ENCODE data around the gene AZU1. TPM values are rescaled to one million over a fixed set of nuclear protein-coding genes. Genes with fewer than 3 reads are reported as not detected.

AZU1 gene
- total RNA-seq, 2 experiments from 2014 or later, result not detected

DNA sequence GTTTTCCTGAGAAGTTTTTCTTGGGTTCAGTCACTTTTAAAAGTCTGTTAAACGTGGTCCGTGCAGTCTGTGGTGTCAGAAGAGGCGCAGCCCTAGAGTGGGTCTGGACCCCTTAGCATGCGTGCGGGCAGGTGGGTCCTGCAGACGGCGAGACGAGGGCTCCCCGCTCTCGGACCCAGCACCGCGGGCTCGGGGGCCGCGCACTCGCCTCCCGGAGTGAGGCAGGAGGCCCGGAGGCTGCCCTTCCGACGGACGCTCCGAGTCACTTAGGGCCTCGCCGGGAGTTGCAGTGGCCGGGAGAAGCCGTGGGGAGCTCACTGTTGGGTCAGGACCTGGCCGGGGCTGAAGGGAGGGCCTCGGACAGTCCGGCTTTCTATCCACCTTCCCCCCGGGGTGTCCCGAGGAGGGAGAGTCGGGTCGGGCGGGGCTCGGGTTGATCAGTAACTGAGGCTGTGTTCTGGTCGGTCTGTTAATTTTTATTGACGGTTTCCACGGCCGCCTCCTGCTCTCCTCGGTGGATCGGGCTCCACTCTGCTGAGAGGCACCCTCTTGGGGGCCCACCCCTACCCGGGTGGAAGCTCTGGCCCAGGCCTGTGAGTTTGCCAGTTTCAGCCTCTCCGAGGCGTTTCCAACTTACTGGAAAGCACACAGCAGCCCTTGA, 29.1 kb upstream of the AZU1 start:
- ATAC-seq (no peak), DNase-seq (no peak)
- peaks cover 50% of the 10 kb centered on the region for H3K36me3 Mint-ChIP-seq (ENCODE audit: low read depth)
- ChIA-PET CTCF (no interaction called here), POLR2A (interaction anchor here (0.6 to 9.6 kb wide), 9 partner anchors 10 to 221 kb away, joined by 3 to 106 read pairs (median 4); partner anchors contain the start of gene RNF126)
- H3K4me3 Mint-ChIP-seq, result peak overlapping the region; percentile 88
- peaks cover 34% of the 10 kb centered on the region for H3K4me1 Mint-ChIP-seq (ENCODE audit: low read depth)
- peak overlapping the region; percentile 86 for H3K27ac Mint-ChIP-seq
- intact Hi-C loops (cut with micrococcal nuclease), result no loop called here
- TF ChIP-seq, protein P1, sequence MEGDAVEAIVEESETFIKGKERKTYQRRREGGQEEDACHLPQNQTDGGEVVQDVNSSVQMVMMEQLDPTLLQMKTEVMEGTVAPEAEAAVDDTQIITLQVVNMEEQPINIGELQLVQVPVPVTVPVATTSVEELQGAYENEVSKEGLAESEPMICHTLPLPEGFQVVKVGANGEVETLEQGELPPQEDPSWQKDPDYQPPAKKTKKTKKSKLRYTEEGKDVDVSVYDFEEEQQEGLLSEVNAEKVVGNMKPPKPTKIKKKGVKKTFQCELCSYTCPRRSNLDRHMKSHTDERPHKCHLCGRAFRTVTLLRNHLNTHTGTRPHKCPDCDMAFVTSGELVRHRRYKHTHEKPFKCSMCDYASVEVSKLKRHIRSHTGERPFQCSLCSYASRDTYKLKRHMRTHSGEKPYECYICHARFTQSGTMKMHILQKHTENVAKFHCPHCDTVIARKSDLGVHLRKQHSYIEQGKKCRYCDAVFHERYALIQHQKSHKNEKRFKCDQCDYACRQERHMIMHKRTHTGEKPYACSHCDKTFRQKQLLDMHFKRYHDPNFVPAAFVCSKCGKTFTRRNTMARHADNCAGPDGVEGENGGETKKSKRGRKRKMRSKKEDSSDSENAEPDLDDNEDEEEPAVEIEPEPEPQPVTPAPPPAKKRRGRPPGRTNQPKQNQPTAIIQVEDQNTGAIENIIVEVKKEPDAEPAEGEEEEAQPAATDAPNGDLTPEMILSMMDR (IDR thresholded peaks at IDR 0.05), result no peak
- H3K9me3 Mint-ChIP-seq, result no peaks in the 10 kb centered on the region
- H3K27me3 Mint-ChIP-seq, result no peaks in the 10 kb centered on the region

DNA sequence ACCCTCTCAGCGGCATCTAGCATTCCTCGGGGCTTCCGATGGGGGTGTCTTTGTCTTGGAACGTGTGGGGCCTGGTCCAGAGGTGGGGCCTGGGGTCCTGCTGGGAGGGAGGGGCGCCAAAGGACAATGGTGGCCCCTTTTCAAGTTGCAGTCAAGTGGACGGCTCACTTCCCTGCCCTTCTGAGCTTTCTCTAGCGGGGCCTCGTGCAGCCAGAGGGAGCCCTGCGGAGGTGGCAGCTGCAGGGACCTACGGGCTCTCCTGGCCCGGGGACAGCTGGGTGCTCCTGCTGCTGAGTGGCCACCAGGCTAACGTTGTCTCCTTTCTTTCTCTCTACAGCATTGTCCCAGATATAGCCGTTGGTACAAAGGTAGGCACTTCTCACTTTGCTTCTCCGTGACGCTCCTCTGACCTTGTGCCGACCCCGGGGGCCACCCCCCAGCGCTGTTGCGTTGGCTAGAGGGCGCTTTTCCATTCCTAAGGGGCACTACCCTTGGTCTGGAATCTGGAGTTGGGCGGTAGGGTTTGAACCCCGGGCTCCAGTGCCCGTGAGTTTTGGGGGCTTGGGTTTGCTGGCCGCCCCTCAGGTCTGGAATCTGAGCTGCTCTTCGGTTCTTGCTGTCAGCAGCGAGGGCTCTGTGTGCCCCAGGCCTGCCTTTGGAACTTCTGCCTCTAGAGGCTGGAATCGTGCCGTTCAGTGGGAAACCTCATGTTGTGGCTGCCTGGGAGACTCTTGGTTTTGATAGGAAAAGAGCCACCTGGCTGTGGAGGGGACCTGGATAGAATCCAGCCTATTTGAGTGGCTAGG, 28.4 kb upstream of the AZU1 start:
- Mint-ChIP-seq H3K4me3 (peak overlapping the region; percentile 88), H3K27ac (peak overlapping the region; percentile 86), H3K9me3 (no peaks in the 10 kb centered on the region), H3K36me3 (ENCODE audit: low read depth) (peaks cover 57% of the 10 kb centered on the region), H3K4me1 (ENCODE audit: low read depth) (peaks cover 37% of the 10 kb centered on the region), H3K27me3 (no peaks in the 10 kb centered on the region)
- DNase-seq, result no peak
- ATAC-seq, result no peak
- intact Hi-C loops (cut with micrococcal nuclease), result no loop called here
- TF ChIP-seq, protein P1 (IDR thresholded peaks at IDR 0.05), result no peak
- POLR2A ChIA-PET, result interaction anchor here (0.7 to 9.6 kb wide), 8 partner anchors 9 to 220 kb away, joined by 3 to 106 read pairs (median 4); partner anchors contain the start of gene RNF126
- CTCF ChIA-PET, result no interaction called here

DNA sequence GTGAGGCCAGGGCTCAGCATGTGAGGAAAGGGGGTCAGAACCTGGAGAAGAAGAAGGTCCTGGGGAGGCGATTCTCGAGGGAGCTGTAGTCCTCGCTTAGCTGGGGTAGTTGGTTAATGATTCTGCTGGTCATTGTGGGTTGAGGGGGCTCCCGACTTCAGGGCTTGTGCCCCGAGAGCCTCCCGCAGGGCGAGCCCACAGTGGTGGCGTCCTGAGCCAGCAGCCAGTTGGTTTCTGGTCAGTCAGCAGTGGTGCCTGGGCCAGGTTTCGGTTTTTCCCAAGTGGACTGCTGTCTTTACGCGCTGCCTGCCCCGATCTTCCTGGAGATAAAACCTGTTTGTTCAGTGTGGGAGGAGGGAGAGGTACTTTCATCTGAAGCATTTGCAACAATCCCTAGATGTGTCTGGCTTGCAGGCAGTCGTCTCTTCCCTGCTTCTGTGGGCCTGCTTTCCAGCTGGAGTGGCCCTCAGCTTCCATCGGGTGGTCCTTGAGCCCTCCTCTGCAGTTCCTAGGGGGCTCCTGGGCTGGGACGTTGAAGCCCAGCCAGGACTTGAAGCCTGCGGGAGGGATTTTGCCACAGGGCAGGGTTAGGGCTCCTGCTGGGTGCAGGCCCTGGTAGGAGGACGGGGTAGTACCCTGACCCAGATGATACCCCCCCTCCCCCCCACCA, 27.1 kb upstream of the AZU1 start:
- Mint-ChIP-seq H3K36me3 (ENCODE audit: low read depth) (peaks cover 62% of the 10 kb centered on the region), H3K27ac (peak overlapping the region; percentile 86), H3K27me3 (no peaks in the 10 kb centered on the region), H3K9me3 (no peaks in the 10 kb centered on the region), H3K4me1 (ENCODE audit: low read depth) (peaks cover 37% of the 10 kb centered on the region), H3K4me3 (peak overlapping the region; percentile 88)
- intact Hi-C loops (cut with micrococcal nuclease), result no loop called here
- ATAC-seq, result no peak
- no peak for DNase-seq
- ChIA-PET POLR2A (interaction anchor here (1.1 to 9.6 kb wide), 4 partner anchors 8 to 196 kb away, joined by 3 to 106 read pairs (median 51); no protein-coding TSS in a partner anchor), CTCF (no interaction called here)
- TF ChIP-seq, protein P1 (IDR thresholded peaks at IDR 0.05), result no peak

DNA sequence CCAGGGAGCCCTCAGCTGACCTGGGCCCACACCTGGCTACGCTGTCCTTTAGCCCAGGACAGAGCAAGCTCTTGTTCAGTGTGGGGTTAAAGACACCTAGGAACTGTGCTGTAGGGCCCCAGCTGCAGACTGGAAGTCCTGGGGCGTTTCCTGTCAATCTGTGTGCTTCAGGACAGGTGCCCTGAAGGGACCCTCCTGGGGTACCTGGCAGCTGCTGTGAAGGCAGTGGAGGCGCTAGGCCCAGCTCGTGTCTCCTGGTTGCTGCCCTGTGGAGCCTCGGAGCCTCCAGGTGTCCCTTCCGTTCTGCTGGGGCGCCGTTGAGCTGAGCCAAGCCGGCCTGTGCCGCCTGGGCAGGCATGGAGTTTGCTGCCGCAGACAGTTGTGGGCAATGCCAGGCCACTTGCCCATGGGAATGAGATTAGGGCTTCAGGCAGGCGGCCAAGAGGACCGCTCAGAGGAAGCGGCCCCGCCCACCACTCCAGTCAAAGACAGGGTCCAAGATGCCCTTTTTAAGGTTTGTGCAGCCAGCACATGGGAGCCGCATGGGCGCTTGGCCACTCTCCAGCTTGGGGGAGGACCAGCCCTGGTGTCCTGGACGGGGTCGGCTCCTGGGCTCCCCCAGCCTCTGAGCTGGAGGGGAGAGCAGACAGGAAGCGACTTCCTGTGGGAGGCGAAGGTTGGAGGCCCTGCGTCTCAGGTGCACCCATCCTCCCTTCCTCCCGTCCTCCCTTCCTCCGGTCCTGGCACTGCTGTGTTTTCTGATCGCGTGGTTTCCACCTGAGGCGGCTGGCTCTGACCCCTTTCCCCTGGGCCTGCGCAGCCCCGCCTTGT, 26.4 kb upstream of the AZU1 start:
- ChIA-PET CTCF (interaction anchor here (1.2 kb wide), 1 partner anchor 62 kb away, joined by 4 read pairs; no protein-coding TSS in a partner anchor), POLR2A (interaction anchor here (0.6 to 9.6 kb wide), 8 partner anchors 7 to 195 kb away, joined by 3 to 106 read pairs (median 4); no protein-coding TSS in a partner anchor)
- peak; percentile 40 for DNase-seq
- ATAC-seq, result no peak
- TF ChIP-seq, protein P1 (IDR thresholded peaks at IDR 0.05), result no peak
- peaks cover 37% of the 10 kb centered on the region for H3K4me1 Mint-ChIP-seq (ENCODE audit: low read depth)
- intact Hi-C loops (cut with micrococcal nuclease), result no loop called here
- no peaks in the 10 kb centered on the region for H3K9me3 Mint-ChIP-seq
- no peaks in the 10 kb centered on the region for H3K27me3 Mint-ChIP-seq
- H3K4me3 Mint-ChIP-seq, result peak overlapping the region; percentile 88
- H3K36me3 Mint-ChIP-seq (ENCODE audit: low read depth), result peaks cover 62% of the 10 kb centered on the region
- H3K27ac Mint-ChIP-seq, result peak overlapping the region; percentile 77

All from activated CD8-positive, alpha-beta T cell treated with anti-CD3 and anti-CD28 coated beads for 36 hours (primary cell).